ENCODE data around the gene KRTAP12-4.

Gene KRTAP12-4

DNA sequence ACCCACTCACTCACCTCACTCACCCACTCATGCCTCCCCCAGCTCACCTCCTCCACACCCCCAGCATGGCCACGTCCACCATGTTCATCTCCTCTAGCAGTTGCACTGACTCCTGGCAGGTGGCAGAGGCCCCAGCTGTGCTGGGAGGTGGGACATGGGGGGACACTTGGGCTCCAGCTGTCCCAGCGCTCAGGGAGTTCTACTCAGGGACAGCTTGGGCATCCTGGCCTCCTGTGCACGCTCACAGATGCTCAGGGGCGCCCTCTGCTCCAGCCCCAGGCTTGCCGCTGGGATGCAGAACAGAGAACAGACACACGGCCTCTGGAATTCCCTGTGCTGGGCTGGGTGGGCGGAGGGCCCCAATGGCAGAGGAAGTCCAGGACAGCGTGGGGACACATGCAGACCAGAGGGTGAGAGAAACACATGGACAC, 37.4 kb downstream of the KRTAP12-4 start:
- no peaks in the 10 kb centered on the region for H3K9me3 ChIP-seq (ENCODE audit: severe bottlenecking)
- H3K4me3 ChIP-seq (ENCODE audit: severe bottlenecking), result no peak overlapping the region
- H3K36me3 ChIP-seq (ENCODE audit: low read depth), result no peaks in the 10 kb centered on the region
- H3K27me3 ChIP-seq (ENCODE audit: insufficient read depth, poor library complexity, severe bottlenecking), result peaks cover 21% of the 10 kb centered on the region
- TF ChIP-seq, protein P1, sequence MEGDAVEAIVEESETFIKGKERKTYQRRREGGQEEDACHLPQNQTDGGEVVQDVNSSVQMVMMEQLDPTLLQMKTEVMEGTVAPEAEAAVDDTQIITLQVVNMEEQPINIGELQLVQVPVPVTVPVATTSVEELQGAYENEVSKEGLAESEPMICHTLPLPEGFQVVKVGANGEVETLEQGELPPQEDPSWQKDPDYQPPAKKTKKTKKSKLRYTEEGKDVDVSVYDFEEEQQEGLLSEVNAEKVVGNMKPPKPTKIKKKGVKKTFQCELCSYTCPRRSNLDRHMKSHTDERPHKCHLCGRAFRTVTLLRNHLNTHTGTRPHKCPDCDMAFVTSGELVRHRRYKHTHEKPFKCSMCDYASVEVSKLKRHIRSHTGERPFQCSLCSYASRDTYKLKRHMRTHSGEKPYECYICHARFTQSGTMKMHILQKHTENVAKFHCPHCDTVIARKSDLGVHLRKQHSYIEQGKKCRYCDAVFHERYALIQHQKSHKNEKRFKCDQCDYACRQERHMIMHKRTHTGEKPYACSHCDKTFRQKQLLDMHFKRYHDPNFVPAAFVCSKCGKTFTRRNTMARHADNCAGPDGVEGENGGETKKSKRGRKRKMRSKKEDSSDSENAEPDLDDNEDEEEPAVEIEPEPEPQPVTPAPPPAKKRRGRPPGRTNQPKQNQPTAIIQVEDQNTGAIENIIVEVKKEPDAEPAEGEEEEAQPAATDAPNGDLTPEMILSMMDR (IDR thresholded peaks at IDR 0.05; ENCODE audit: poor library complexity, severe bottlenecking), result no peak
- DNase-seq (ENCODE audit: low spot score) (no peak), ATAC-seq (ENCODE audit: low read depth) (no peak)
- no peaks in the 10 kb centered on the region for H3K4me1 ChIP-seq (ENCODE audit: insufficient read depth, poor library complexity, severe bottlenecking)
- no peak overlapping the region for H3K27ac ChIP-seq (ENCODE audit: poor library complexity, severe bottlenecking)

DNA sequence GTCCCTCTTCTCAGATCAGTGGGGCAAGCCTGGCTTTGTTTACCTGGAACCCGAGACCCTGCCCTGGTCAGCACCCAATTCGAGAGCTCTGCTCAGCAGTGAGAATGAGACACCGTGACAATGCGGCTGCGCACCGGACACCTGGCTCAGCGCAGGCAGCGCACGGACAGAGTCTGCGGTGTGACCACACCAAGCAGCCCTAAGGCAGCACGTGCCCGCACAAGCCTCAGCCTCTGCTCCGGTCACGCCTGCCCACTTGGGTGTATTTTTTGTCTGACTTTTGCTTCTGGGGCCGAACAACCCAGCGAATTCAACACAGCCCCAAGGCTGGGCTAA, 37.9 kb downstream of the KRTAP12-4 start:
- peaks cover 21% of the 10 kb centered on the region for H3K27me3 ChIP-seq (ENCODE audit: insufficient read depth, poor library complexity, severe bottlenecking)
- no peaks in the 10 kb centered on the region for H3K9me3 ChIP-seq (ENCODE audit: severe bottlenecking)
- no peak for DNase-seq (ENCODE audit: low spot score)
- H3K27ac ChIP-seq (ENCODE audit: poor library complexity, severe bottlenecking), result no peak overlapping the region
- H3K4me1 ChIP-seq (ENCODE audit: insufficient read depth, poor library complexity, severe bottlenecking), result no peaks in the 10 kb centered on the region
- peak; percentile 44; the same call in 1 of the 3 replicates for ATAC-seq (ENCODE audit: low read depth)
- no peak overlapping the region for H3K4me3 ChIP-seq (ENCODE audit: severe bottlenecking)
- no peaks in the 10 kb centered on the region for H3K36me3 ChIP-seq (ENCODE audit: low read depth)
- TF ChIP-seq, protein P1 (IDR thresholded peaks at IDR 0.05; ENCODE audit: poor library complexity, severe bottlenecking), result no peak

DNA sequence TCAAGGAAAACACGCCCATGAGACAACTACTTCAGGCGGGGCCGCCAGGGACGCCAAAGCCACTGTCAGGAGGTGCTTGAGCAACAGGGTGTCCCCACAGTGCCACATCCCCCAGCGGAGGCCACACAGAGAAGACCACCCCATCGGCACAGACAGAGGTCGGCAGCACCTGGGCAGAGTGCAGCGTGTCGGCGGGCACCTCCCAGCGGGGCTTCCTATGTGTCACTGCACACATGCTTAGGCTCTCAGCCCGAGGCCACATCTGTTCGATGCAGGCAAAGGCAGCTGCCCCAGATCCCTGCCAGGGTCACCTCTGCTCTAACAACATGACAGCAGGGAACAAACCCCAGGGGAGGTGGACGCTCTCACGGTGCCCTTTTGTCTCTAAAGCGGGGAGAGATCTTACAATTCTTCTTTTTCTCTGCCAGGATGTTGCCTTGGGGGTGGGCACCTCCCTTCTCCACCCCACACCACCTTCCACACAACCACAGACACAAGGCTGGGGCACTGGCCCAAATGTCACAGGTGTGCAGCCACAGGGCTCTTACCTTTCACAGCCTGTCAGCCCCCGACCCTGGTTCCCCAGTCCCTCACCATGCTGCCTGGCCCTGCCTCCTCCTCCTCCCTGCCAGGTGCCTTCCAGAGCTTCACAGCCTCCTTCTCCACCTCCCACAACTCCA, 38.4 kb downstream of the KRTAP12-4 start:
- no peaks in the 10 kb centered on the region for H3K4me1 ChIP-seq (ENCODE audit: insufficient read depth, poor library complexity, severe bottlenecking)
- H3K36me3 ChIP-seq (ENCODE audit: low read depth), result no peaks in the 10 kb centered on the region
- TF ChIP-seq, protein P1 (IDR thresholded peaks at IDR 0.05; ENCODE audit: poor library complexity, severe bottlenecking), result no peak
- ATAC-seq (ENCODE audit: low read depth) (no peak), DNase-seq (ENCODE audit: low spot score) (no peak)
- H3K27me3 ChIP-seq (ENCODE audit: insufficient read depth, poor library complexity, severe bottlenecking), result peaks cover 21% of the 10 kb centered on the region
- H3K4me3 ChIP-seq (ENCODE audit: severe bottlenecking), result no peak overlapping the region
- H3K27ac ChIP-seq (ENCODE audit: poor library complexity, severe bottlenecking), result no peak overlapping the region
- no peaks in the 10 kb centered on the region for H3K9me3 ChIP-seq (ENCODE audit: severe bottlenecking)

- Histone ChIP-seq H3K4me1 (ENCODE audit: insufficient read depth, poor library complexity, severe bottlenecking) (no peaks in the 10 kb centered on the region), H3K9me3 (ENCODE audit: severe bottlenecking) (no peaks in the 10 kb centered on the region), H3K4me3 (ENCODE audit: severe bottlenecking) (no peak overlapping the region), H3K27me3 (ENCODE audit: insufficient read depth, poor library complexity, severe bottlenecking) (peaks cover 21% of the 10 kb centered on the region), H3K36me3 (ENCODE audit: low read depth) (no peaks in the 10 kb centered on the region), H3K27ac (ENCODE audit: poor library complexity, severe bottlenecking) (no peak overlapping the region)
- DNase-seq (ENCODE audit: low spot score) (no peak), ATAC-seq (ENCODE audit: low read depth) (no peak)
- TF ChIP-seq, protein P1 (IDR thresholded peaks at IDR 0.05; ENCODE audit: poor library complexity, severe bottlenecking), result no peak
These were observed 39.0 kb downstream of the KRTAP12-4 start for GRCh38 chr21:44615466-44615865.

- ATAC-seq (ENCODE audit: low read depth), result no peak
- H3K27ac ChIP-seq (ENCODE audit: poor library complexity, severe bottlenecking), result no peak overlapping the region
- H3K4me3 ChIP-seq (ENCODE audit: severe bottlenecking), result no peak overlapping the region
- H3K4me1 ChIP-seq (ENCODE audit: insufficient read depth, poor library complexity, severe bottlenecking), result no peaks in the 10 kb centered on the region
- no peak for DNase-seq (ENCODE audit: low spot score)
- TF ChIP-seq, protein P1 (IDR thresholded peaks at IDR 0.05; ENCODE audit: poor library complexity, severe bottlenecking), result no peak
- no peaks in the 10 kb centered on the region for H3K36me3 ChIP-seq (ENCODE audit: low read depth)
- no peaks in the 10 kb centered on the region for H3K9me3 ChIP-seq (ENCODE audit: severe bottlenecking)
- peaks cover 21% of the 10 kb centered on the region for H3K27me3 ChIP-seq (ENCODE audit: insufficient read depth, poor library complexity, severe bottlenecking)
These were observed 39.5 kb downstream of the KRTAP12-4 start for GRCh38 chr21:44614961-44615391.
